IPS-NIHi7 (cell line): ENCODE results near the gene PSMA2.

Source experiments
- DNase-seq: peaks from one replicate; pipeline ENCODE4 v3.0.0; 2012; ENCODE audit warnings: mixed read lengths; ENCODE audit errors: extremely low spot score

PSMA2 gene

DNA sequence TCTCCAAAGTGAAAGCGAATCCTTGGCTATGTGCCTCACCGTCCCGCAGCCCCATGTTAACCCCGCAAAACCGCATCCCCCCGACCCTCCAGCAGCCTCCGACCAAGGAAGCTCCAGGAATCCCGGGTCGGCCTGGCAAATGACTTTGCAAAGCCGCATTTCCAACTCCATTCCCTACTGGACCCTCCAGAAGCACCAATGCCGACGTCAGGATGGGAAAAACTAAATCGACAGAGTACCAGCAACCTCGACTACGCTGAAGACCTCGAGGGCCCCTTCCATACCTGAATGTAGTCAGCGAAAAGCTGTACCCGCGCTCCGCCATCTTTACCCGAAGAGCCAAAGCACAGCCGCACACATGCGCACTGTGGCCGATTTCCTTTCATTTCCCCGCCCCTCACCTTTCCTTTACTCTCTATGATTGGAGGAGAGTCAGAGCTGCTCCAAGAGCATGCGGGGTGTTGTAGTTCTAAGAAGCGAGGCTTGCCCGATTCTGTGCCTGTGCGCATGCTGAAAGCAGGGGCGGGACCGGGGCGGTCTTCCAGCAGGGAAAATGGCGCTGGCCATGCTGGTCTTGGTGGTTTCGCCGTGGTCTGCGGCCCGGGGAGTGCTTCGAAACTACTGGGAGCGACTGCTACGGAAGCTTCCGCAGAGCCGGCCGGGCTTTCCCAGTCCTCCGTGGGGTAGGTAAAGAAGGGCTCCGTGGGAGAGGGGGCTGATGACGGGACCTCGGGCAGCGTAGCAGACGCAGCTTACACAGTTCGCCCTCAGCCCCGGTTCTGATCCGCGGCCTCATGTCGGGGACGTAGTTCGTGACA, at the start of gene PSMA2, which contains the start of gene MRPL32:
Gene PSMA2, minus strand, starts transcription at position 341 of the 818 bp plus-strand sequence. Its CDS starts 16 bp downstream, at position 325.
Gene MRPL32, plus strand, starts transcription at position 543 of the 818 bp plus-strand sequence. Its CDS starts 11 bp downstream, at position 554.
- peak; percentile 98 for DNase-seq

DNA sequence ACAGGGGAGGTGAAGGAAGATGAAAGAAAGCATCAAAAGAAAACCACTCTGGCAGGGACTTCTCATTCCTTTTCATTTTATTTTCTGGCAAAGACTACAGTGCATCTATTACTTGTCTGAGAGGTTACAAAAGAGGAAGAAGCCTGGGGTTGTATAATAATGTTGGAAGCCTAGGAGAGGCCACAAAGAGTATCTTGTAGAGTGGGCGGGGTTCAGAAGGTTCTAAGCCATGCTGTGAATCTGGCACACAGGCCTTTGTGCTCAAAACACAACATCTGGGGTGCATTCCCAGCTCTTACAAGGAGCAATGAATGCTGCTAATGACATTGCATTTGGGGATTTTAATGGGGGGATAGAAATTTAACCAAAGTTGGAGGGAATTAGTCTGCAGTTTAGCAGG, 49.6 kb upstream of the PSMA2 start:
- no peak for DNase-seq

DNA sequence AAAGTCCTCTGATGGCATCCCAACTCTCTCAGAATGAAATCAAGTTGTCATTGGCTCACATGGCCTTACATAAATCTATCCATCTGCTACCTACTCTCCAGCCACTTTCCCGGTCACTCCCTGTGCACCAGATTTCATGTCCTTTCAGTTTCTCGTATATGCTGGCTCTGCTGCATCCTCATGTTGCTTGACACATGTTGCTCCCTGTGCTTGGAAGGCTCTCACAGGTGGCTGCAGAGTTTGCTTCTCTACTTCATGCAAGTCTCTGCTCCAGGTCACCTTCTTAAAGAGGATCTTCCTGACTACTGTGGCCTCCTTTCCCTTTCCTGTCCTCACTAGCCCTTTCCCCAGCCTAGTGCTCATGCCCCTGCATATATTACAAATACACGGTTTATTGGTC, 48.5 kb upstream of the PSMA2 start:
- no peak for DNase-seq

DNA sequence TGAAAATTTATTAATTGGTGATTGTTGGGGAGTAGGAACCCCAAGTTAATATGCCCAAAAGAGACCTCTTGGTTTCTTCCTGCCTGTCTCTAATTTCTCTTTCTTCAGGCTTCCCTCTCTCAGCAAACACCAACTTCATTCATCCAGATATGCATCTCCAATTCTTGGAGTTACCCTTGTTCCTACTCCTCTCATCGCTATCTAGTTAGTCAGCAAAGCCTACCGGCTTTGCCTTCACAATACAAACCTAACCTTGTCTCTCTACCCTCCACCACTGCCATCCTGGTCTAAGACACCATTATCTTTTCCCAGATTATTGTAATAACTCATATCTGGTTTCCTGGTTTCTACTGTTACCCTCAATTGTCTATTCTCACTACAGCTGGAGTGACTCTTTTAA, 48.1 kb upstream of the PSMA2 start:
- no peak for DNase-seq

DNA sequence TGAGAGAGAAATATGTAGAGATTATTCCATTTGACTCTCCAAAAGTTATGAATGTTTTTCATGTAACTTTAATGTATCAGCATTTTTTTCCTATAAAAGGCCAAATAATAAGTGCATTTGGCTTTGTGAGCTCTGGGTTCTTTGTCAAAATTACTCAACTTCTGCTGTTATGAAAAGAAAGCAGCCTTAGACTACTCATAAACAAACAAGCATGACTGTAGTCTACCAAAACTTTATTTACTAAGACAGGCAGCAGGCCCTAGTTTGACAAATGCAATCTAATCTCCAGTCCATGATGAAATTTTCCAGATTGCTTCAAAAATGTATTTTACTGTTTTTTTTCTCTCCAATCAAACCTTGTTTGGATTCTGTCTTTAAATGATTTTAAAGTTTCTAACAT, 46.5 kb upstream of the PSMA2 start:
- no peak for DNase-seq

DNA sequence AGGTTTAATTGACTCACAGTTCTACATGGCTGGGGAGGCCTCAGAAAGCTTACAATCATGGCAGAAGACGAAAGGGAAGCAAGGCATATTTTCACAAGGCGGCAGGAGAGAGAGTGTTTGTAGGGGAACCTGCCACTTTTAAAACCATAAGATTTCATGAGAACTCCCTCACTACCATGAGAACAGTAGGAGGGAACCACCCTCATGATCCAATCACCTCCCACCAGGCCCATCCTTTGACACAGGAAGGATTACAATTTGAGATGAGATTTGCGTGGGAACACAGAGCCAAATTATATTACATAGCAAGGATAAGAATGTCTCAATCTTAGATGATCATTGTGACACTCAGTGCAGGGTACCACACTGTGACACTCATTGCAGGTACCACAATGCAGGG, 44.4 kb upstream of the PSMA2 start:
- DNase-seq: no peak

DNA sequence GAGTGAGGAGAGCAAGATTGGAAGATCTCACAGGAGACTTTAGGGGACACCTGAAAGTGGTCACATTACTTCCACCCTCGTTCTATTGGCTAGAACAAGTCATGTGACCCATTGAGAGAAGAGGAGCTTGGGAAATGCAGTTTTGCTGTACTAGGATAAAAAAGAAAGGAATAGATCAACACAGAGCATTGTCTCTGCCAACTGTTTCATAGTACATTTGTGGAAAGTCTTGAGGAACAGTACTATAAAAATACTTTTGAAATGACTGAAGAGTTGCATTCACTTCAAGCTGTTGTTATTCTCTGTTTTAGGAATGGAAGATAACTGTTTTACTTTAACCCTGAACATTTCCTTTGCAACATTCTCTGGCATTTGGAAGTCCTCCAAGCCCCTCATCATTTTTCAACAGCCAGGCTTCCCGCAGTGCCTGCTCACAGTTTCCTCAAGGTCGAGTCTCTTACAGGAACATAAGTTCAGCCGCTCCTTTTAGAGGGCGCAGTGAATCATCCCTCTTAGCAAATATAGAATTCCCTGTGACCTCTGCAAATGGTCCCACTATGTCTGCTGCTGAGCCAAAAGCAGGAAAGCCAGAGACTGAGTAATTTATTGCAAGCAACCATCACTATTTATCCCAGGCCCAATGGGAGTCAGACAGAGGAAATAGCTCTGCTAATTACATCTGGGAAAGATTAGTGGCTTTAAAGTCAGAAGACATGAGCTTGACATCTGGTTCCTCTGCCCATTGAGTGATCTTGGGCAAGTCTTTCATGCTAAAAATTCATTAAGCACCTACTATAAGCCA, 40.9 kb upstream of the PSMA2 start:
- DNase-seq: no peak

DNA sequence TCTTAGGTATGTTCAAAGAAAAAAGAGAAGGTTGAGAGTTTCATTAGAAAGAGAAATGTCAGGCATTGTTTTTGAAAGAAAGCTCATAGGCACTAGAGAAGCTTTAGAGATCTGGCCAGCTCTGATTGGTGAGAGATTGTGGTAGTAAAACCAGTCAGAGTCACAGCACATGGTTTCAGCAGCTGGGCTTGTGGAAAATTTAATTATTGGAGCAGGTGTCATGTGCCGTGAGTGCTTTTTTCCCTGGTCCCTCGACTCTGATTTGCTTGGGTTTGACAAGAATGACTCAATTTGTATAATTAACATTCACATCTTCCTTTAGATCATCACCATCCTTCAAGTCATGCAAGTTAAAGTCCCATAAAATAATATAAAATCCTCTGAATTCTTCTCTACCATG, 35.4 kb upstream of the PSMA2 start:
- DNase-seq: no peak

DNA sequence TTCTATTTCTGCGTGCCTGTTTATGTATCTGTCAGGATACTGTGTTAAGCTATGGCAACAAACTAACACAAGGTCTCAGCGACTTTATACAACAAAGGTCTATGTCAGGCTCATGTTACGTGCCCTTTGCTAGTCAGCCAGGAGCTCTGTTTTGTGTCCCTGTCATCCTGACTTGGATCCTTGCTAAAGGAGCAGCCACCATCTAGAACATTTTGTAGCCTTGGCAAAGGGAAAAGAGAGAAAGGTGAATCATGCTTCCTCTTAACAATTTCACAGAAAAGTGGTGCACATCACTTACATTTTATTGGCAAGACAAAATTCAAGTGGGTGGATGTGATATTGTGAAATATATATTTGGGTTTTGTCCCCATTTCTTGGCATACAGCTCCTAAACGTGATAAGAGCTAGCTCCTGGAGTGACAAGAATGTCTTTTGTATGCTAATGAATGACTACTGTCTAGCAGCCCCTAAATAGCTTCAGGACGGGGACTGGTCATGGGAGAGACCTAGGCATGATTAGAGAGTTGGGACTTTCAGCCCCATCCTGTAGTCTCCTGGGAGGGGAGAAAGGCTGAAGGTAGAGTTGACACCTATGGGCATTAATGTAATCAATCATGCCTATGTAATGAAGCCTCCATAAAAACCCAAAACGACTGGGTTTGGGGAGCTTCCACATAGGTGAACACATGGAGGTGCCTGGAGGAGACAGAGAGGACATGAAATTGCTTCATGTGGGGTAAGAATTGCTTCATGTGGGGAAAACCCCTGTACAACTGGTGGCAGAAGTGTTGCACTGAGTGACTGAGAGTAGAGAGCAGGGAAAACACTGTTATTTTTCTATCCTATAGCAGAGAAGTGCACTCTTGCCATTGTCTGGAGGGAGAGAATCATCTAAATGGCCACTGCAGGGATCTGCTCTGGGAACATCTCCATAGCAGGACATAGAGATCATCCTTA, 33.2 kb upstream of the PSMA2 start:
- DNase-seq: peak; percentile 34

DNA sequence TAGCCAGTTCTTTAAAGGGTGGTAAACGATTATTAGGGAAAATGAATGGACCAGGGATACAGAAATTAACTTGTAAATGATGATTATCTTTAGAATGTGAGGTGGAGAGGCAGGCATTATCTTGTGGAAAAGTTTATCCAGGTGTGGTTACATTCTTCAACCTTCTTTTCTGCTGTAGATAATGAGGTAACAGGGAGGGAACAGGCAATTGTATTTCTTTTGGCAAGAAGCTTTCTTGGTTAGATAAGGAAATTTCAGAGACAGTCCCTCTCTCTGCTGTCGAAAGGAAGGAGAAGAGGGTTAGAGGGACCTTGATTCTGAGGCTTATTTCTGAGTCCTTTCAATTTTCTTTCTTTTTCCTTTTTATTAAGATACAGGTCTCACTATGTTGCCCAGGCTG, 32.3 kb upstream of the PSMA2 start:
- DNase-seq: no peak

DNA sequence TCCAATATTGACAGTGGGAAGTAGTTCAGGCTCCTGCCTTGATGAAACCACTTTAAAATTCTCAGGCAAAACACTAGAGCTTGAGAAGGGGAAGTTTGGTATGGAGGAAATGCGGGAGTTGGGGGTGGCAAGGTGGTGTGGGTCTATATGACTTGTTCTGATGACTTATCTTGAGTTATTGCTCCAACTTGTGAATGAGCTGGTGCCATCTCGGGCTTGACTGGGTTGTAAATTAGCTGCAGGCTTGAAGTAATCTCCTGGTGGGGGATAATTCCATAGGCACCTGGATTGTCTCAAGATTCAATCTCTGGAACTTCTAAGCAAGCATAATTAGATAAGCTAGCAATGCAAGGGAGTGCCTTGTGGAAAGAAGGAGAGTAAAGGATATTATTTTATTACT, 29.2 kb upstream of the PSMA2 start:
- DNase-seq: no peak

DNA sequence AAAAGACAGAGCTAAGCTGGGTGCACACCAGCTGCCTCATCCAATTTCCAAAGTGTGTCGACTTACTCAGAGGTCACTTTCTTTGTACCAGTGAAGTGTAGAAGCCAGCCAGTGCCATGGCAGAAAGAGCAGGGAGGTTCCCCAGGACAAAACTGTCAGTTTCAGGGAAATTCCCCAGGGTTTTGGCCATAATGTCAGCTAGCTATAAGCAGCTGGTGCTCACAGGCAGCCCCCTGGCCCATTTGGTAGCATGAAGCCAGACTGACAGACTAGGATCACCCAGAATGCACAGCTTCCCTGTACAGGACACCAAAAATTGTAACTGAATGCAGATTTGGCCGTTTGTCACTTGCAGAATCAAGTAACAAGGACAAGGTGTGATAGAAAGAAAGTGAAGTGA, 28.8 kb upstream of the PSMA2 start:
- no peak for DNase-seq

DNA sequence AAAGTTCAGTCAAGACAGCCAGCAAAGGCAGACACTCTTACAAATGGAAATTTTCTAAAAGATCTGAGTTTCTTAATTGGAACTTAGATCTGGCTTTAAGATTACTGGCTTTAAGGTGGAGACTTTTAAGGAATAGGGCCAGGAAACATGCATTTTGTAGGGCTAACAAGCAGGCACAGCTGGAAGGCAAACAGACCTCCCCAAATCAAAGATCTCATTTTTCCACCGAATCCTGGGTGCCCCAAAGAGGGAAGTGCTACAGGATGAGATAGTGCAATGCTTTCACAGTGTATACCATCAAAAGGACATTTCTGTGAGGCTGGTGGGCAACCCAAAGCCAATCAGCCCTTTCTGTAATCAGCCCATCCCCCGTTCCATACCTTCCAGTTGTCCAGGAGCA, 27.6 kb upstream of the PSMA2 start:
- DNase-seq: no peak

DNA sequence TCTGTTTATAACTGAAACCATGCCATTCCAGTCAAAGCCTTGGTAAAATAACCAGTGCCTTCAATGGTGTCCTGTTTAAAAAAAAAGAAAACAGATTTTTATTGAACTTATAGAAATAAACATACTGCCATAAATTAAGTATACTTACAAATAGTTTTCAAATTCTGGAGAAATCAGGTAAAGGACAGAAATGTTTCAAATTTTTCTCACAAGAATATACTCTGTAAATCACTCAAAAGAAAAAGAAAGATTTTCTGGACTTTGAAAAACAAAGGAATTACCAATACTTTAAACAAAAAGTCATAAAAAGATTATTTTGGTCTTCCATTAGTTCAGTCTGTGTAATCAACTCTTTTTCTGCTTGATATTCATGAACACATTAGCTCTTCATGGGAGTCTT, 24.1 kb upstream of the PSMA2 start:
- no peak for DNase-seq

DNA sequence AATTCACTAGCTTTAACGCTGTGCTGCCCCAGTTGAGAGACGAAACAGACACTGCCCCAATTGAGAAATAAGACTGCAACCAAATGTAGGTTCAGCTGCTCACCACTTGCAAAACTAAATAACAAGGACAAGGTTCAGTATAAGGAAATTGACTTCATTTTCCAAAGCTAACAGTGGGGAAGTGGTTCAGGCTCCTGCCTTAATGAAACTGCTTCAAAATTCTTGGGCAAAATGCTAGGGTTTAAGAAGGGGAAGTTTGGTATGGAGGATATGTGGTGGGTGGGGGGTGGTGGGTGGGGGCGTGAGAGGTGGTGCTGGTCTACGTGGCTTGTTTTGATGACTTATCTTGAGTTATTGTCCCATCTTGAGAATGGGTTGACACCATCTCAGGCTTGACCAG, 22.0 kb upstream of the PSMA2 start:
- no peak for DNase-seq

DNA sequence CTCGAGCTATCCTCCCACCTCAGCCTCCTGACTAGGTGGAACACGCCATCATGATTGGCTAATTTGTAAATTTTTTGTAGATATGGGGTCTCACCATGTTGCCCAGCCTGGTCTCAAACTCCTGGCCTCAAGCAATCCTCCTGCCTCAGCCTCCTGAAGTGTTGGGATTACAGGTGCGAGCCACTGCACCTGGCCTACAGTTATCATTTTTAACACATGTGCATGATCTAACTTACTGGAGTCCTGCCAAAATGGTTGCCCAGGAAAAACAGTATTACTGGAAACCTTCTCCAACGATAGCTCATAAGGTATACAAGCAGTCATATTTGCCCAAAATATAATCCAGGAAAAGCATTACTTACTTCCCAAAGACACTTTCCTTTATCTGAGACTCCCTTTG, 20.4 kb upstream of the PSMA2 start:
- no peak for DNase-seq

DNA sequence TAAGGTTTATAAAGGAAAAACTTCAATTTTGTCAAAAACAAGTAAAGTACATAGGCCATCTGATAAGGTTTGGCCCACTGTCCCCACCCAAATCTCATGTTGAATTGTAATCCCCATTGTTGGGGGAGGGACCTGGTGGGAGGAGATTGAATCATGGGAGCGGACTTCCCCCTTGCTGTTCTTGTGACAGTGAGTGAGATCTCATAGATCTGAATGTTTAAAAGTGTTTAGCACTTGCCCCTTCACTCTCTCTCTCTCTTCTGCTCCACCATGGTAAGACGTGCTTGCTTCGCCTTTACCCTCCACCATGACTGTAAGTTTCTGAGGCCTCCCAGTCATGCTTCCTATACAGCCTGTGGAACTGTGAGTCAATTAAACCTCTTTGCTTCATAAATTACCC, 18.4 kb upstream of the PSMA2 start:
- DNase-seq: no peak

DNA sequence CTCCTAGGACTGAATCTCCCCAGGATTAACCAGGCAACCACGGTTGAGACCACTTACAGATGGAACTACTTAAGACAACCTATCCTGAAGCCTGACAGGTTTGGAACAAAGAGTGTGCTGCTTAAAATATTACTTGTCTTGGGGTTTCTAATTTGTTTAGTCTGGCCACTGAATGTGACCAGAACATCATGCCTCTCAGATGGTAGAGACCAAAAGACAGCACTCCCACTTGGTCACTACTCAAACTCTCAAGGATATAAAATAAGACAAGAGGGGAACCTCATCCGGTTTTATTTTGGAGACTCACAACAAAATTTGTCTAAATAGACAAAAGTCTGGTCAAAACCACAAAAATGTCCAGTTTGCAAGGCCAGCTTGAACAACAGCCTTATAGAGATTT, 15.5 kb upstream of the PSMA2 start:
- DNase-seq: no peak

DNA sequence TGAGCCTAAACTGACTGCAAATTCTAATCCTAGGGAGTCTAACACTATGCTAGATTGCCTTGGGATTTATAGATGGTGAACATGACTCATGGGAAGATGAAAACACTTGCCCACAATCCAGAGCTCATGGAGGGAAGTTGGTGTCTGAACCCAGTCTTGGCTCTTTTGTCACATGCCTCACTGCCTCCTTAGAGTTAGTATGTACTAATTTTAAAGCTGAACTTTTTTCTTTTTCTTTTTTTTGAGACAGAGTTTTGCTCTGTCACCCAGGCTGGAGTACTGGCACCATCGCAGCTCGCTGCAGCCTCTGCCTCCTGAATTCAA, 14.6 kb upstream of the PSMA2 start:
- DNase-seq: no peak

DNA sequence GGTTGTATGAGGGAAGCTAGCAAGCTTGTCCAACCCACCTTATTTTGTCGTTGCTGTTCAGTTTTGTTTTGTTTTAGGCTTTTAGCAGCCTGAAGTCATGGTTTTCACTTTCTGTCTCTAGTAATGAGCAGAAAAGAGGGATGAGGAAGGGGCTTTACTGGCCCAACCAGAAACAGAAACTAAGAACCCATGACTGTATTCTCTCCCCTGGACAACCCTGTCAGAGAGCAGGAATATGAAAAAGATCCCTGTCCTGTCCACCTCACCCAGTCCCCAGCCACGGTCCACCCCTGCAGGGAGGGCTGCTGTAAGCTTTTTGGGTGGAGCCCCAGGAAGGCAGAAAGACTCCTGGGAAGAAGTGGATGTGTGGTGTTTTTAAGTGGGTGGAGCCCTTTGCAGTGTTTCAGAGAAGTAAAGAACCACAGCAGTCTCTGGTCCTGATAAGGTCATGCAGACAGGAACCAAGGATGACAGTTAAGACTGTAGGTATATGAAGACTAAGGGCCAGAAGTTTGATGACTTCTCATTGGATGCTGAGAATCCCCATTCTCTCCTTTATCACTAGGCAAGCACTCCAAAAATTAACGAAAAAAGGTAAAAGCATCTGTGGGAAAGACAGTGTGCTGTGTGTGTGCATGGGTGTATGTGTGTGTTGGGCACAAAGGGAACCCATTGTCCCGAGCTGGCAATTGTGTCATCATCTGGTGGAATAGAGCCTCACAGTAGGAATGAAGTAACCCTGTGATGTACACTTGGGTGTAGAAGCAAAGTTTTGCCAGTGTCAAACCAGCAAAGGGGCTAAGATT, 14.1 kb upstream of the PSMA2 start:
- no peak for DNase-seq
